Measurements from ENCODE around the gene RNASEH2B.

Gene RNASEH2B, protein sequence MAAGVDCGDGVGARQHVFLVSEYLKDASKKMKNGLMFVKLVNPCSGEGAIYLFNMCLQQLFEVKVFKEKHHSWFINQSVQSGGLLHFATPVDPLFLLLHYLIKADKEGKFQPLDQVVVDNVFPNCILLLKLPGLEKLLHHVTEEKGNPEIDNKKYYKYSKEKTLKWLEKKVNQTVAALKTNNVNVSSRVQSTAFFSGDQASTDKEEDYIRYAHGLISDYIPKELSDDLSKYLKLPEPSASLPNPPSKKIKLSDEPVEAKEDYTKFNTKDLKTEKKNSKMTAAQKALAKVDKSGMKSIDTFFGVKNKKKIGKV

DNA sequence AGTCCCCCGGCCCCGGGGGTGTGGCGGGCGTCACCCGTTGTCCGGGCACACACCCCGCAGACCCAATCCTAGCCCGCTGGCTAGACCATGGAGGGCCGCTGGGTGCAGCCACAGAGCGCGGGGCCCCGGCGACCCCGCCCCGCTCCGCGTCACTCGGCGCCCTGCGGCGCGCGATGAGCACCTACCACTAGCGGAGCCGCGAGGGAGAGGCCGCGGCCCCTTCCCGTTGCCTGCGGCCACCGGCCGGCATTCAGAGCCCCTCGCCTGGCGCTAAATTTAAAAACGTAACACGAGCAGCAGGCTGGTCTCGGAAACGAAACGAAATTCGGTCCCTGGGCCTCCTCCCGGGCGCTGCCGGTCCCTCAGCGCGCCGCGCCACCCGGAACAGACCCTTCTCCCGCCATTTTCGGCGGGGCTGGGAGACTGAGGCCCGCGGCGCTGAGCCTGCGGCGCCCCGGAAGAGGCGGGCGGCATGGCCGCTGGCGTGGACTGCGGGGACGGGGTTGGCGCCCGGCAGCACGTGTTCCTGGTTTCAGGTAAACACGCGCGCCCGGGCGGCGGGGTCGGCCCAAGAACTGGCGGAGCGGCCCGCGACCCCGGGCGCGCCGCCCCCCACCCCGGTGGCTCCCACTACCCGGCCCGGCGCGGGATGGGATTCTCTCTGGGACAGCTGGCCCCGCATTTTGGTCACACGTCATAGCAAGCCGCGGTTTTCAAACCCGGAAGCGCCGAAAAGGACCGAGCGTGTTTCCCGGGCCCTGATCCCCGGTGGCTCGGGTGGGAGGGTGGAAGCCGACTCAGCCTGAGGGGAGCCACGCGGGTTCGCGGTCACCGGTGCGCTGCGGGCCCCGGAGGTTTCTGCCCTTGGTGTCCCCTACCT lies at the start of gene RNASEH2B:
Gene RNASEH2B, plus strand, starts transcription at position 187 of the 880 bp plus-strand sequence. Its CDS starts 286 bp downstream, at position 473.
- DNase-seq: peak; percentile 48

DNA sequence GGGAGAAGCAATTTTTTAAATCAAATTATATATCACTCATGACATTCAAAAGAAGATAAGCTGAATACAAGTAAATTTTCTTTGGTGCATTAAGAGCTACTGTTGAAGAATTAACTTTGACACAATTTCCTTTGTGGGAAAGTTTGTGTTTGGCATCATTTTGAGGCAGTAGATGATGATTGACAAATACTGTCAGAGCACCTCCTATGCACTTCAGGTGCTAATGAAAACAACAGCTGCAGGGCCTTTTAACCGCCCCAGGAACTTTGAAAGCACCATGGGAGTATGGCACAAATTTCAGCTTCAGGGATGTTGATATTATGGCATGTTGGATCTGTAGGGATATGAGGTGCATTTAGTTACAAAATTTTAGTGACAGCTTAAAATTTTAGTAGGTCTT lies 45.1 kb upstream of the RNASEH2B start:
- no peak for DNase-seq

DNA sequence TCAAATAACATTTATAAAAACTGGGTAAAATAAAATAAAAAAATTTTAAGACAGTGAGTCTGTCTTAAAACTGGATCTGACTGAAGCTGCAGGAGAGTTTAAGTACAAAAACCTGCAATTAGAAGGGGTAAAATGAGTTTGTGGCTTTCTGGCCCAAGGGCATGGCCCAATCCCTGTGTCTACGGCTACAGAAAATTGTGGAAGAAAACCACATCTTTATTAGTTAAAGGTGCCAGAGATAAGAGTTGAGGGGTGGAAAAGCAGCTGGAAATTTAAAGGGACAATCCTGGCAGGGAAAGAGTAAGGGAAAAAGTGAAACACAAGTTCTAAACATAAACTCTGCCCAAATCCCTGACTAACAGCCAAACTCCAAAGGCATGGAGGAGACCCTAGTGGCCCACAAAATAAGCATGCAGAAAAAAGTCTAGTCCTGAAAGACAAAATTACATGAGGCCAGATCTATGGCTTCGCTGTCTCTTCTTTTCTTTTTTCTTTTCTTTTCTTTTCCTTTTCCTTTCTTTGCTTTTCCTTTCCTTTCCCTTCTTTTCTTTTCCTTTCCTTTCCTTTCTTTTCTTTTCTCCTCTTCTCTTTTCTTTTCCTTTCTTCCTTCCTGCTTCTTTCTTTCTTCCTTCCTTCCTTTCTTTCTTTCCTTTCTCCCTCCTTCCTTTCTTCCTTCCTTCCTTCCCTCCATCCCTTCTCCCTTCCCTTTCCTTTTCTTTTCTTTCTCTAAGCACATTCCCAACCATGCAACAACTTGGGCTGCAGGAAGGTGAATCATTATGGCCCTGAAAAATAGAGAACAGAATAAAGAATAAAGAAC lies 42.6 kb upstream of the RNASEH2B start:
- no peak for DNase-seq

DNA sequence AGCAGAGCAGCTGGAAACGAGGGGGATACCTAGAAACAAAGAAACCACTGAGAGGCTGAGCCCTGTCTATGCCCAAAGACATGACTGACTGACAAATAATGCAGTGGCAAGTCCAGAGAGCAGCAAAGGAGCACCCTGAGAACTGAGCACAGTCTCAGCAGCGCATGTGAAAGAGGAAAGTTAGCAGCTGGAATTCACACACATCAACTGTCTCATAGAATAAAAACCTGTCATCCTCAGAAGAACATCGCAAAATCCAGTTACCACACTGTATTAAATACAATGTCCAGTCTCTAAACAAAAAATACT lies 42.0 kb upstream of the RNASEH2B start:
- DNase-seq: no peak

DNA sequence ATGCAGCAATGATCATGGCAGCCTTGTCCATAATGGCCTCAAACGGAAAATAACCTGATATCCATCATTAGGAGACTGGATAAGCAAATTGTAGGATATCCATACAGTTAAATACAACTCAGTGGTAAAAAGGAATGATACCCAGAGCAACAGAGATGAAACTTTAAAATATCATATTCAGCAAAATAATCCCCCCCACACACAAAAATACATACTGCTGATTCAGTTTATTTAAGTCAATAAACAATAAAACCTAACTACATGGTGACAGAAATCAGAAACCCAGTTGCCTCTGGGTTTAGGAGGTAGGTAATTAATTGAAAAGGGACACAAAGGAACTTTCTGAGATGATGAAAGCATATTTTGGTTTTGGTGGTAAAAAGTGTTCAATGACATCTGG lies 38.2 kb upstream of the RNASEH2B start:
- DNase-seq: no peak

DNA sequence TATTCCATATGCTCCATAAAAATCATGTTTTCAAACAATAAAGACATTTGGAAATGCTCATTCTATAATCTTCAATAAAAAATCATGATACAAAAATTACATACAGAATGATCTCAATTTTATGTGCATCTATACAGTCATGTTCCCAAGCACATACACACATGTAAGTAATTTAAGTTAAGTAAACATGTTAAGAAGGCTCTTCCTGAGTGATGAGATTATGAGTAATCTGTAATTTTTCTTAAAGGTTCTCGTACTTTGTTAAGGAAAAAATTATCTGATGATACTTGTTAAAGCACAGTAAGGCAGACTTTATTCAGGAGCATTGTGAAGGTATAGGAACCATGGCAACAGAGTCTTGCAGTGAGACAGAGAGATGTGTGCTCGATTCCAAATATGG lies 36.1 kb upstream of the RNASEH2B start:
- DNase-seq: no peak

DNA sequence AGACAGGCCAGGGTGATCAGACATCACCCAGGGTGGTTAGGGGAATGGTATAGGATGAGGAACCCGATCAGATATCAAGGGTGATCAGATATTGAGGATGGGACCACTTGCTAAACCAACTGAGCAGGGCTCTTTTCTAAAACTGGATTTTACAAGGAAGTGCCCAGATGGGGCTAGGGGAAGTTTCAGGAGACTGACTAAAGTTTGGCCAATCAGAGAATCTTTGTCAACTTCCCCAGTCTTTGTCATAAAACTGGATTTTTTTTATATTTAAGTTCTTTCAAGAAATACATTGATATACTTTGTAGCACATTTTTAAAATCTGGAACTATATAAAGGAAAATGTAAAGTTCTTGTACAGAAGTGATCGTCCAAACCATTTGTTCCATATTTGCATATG lies 35.6 kb upstream of the RNASEH2B start:
- no peak for DNase-seq

DNA sequence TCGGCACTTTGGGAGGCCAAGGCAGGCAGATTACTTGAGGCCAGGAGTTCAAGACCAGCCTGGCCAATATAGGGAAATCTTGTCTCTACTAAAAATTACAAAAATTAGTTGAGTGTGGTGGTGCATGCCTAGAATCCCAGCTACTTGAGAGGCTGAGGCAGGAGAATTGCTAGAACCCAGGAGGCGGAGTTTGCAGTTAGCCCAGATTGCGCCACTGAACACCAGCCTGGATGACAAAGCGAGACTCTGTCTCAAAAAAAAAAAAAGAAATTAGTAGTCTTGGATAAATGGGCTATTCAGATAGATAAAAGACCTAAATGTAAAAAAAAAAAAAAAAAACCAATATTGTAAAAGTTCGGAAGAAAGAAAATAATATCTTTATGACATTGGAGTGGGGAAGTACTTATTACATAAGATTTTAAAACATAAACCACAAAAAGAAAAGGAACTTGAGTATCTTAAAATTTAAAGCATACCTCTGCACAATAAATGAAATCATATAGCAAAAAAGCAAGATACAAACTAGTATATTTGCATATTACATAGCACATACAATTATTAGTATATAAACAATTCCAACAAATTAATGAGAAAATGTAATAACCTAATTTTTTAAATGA lies 26.7 kb upstream of the RNASEH2B start:
- no peak for DNase-seq

DNA sequence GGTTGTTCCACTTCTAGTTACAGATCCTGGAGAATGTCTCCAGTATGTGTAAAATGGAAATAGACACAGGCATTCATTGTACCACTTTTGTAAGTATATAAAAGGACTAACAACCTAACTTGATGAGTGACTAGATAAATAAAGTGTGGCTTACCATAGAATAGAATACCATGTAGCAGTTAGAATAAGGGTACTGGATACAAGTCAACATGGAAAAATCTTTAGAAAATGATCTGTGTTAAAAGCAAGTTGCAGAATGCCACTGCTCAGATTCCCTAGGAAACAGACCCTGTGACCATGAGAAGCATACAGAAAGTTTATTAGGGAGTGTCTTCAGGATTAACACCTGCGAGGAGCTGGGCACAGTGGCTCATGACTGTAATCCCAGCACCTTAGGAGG lies 25.9 kb upstream of the RNASEH2B start:
- DNase-seq: no peak

DNA sequence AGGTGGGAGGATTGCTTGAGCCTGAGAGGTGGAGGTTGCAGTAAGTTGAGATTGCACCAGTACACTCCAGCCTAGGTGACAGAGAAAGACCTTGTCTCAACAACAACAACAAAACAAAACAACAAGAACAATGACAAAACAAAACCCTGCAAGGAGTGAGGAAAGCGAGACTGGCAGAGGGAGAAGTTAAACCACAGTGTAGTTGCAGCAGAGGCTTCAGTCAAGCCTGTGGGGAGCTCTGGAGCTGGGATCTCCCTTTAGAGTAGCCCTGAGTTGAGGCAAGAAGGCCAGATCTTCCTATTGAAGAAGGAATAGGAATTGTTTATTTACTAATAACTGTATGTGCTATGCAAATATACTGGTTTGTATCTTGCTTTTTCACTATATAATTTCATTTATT lies 25.3 kb upstream of the RNASEH2B start:
- DNase-seq: no peak

DNA sequence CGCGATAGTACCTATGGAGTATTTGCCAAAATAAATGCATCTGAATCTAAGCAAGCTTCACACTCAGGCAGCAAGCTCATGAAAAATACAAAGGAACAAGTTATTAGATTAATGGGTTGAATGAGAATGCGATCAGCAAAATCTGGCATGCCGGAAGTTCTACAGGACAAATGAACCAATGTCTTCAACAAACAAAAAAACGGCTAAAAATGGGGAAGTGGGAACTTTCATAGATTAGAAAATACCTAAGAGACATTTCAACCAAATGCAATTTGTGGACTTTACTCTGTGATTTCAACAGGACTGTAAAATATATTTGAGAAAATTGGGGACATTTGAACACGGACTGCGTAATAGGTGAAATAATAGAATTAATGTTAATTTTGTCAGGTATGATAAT lies 22.4 kb upstream of the RNASEH2B start:
- no peak for DNase-seq

DNA sequence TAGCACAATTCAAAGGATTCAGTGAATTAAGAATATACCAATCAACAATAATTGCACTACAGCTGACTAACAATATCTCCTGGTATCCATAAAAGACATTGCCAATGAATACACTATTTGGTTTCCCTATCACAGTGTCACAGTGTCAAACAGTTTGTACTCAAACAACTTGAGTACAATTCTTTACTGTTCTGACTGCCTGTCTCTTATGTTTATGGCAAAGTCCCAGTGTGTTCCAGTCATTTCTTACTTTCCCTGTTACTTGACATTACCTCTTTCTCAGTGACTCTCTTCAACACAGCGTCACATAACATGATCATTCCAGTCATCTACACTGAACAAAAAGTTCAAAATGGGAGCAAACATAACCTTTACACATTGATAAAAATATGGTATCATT lies 21.2 kb upstream of the RNASEH2B start:
- no peak for DNase-seq

DNA sequence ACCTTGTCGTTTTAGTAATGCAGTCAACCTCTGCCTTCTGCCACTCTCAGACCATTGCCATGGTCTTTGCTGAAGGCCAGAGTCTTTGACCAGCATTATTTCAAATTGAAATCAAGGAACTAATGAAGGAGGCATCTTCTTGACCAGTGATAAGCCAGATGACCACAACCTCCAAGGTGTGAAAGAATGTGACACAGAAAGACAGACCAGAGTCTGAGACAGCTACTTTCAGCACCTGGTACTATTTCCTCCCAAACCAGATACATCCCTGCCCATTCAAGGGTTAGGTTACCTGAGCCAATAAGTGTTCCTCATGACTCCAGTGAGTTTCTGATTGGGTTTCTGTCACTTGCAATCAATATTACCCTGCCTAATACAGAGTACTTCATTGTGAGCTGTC lies 20.3 kb upstream of the RNASEH2B start:
- no peak for DNase-seq

DNA sequence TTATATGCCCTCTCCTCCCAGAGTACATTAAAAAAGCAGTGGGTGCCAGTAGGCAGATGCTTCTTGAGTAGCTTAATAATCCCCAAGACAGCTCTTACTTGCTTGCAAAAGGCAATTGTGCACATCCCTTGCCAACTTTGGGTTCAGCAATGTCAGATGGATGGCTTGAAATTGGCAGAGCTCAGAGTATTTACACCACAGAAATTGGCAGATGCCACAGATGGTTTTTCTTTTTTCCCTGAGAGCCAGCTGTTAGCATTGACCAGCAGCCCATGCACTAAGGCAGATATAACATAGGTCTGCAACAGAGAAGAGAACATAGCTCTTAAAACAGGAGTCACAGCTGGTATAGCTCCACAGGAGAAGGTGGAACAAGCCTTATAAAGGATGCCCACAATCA lies 18.4 kb upstream of the RNASEH2B start:
- no peak for DNase-seq

DNA sequence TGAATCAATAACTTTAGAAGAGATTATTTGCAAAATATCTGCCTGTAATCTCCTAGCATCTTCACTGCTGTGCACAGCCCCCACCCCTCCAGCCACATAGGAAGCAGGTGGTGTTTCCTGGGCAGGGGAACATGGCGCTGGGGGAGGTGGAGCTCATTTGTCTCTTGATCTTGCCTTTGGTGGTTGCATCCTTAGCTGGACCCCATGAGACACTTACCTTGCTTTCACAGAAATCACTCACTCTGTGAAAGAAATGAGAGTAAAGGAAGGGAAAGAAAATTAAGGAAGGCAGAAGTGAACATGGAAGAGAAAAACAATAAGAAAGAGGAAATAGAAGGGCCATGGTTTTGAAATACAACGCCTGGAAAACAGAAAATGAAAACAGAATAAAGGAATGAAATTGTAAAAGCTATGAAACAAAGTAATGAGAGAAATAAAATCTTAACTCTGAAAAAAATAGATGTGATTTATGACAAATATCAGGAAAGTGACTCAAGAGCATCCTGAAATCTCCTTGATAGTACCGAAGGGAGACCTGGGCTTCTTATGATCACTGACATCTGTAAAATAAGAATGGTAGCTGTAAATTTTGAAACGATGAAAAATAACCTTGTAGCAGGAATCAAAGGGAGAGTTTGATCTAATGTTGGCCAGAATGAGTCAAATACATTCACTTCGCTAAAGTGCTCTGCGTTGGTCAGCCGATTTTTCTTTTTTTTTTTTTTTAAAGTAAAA lies 17.2 kb upstream of the RNASEH2B start:
- DNase-seq: no peak

DNA sequence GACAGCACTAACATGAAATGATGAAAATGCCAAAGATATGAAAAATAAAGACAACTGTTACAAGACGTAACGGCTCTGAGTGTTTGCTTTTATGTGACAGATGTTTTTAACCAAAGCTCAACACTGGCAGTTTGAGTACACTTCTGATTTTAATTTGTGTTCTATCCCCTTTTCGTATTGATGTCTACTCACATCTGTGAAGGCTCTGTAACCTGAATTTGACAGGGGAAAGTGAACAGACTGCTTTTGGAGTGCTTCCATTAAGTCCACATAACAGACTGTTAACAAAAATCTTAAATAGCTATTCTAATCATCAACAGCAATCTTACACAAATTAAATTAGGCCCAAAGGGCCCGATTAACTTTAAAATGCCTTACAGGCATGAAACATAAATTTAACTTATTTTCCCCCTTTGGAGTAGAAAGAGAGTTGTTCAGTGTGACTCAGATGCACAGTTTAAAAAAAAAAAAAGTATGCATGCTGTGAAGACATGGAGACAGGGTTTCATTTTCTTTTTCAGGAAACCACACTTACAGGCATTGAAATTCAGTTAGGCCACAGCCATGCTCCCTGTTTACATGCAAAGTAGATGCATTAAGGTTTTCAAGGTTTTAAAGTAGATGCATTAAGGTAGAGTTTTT lies 16.3 kb upstream of the RNASEH2B start:
- DNase-seq: no peak

DNA sequence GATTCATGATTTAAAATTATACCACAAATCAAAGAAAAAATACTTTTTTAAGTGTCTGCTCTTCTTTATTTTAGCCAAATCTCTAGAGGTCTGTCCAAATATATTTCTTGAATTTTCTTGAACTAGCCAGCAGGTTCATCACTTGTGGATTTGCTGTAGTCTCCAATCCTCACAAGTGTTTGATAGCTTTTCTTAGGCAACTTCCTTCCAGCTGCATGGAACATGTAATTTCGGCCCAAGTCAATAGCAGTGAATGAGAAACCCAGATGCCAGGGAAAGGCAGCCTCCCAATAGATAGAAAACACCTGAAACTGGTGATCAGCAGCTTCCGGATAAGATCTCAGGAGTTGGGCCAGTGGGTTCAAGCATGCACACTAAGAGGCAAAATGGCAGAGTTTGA lies 15.6 kb upstream of the RNASEH2B start:
- no peak for DNase-seq

DNA sequence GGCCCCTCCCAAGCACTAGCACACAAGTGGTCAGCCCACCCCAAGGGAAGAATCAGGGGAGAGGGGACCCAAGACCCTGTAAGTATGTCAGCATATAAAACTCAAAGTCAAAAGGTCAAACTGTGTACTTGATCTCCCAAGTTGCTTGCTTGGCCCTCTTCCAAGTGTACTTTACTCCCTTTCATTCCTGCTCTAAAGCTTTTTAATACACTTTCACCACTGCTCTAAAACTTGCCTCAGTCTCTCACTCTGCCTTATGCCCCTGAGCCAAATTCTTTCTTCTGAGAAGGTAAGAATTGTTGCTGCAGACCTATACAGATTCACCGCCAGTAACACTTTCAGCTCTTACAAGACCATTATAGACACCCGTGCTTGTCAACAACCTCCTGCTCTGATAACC lies 15.1 kb upstream of the RNASEH2B start:
- DNase-seq: no peak

DNA sequence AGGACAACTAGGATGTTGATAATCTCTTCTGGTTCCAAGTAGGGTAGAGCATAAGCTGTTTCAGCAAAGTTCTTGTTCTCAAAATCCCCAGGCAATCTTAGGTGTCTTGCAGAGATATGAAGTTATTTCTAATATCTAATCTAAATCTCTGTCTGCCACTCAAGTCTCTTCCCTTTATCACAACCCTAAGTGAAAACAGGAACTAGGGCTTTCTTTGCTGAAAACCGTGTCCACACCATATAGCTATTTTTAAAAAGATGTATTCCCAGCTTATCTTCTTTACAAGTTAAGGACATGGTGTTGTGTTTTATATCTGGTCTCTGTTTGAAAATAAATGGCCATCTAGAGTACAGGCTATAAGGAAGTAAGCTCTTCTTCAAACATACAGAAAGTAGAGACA lies 11.3 kb upstream of the RNASEH2B start:
- DNase-seq: no peak

DNA sequence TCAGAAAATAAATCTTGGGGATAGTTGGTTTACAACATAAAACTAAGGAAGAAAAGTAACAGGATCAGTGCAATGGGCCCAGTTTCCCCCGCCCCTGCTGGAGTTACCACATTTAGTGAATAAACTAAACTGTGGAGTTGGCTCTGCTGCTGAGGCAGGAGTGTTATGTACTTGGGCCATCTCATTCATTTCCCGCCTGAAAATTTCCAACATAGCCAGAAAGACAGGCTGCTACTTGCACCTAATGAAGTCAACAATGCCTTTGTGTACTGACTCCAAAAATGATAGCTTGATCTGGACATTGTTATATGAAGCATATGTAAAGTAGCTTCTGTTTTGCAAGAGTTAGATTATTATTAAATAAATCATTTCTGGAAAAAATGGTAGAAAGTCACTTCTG lies 7.9 kb upstream of the RNASEH2B start:
- no peak for DNase-seq

DNA sequence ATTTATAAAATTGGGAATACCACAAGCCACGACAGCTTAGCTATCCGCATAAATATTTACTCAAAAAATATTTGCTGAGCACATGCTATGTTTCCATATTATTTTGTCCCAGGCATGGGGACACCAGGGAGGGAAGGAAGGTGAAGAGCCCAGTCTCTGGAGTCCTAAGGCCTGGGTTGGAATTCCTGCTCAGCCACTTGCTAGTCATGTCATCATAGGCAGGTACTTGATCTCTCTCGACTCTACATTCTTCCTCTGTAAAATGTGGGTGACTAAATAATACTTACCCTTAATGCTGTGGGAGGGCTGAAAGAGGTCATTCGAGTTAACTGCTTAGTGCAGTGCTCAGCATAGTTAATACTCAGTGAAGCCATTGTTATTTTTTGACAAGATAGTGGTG lies 4.3 kb upstream of the RNASEH2B start:
- no peak for DNase-seq

DNA sequence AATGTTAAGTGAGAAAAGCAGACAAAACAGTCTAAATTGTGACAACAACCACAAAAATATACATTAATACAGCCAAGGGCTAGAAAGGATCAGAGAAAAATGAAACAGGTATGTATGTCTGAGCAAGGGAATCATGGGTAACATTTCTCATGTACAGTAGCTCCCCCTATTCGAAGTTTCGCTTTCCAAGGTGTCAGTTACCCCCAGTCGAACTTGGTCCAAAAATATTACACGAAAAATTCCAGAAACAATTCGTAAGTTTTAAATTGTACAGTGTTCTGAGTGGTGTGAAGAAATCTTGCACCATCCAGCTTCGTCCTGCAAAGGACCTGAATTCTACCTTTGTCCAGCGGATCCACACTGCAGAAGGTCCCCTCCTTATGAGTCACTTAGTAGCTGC lies 1.8 kb upstream of the RNASEH2B start:
- no peak for DNase-seq
